Heart right ventricle (tissue), 16 donors: ENCODE results near the gene ATG7. TPM values are rescaled to one million over a fixed set of nuclear protein-coding genes. Genes with fewer than 3 reads are reported as not detected.

Experiments
- ATAC-seq, 8 donors: fragments of 200-7000 bp; cut with Tn5 transposase; one replicate each; pipeline ENCODE4 v1.9.1; 2020; ENCODE audit warnings: mild to moderate bottlenecking in 8 of 8, moderate library complexity in 8 of 8, moderate number of reproducible peaks in 1 of 8
- DNase-seq, 2 donors: peaks; one replicate each; pipeline ENCODE4 v3.0.0-alpha.2; 2020
- H3K27ac ChIP-seq, 10 donors: fragments of 200-600 bp; sonication (generic) in 2 of 10; one replicate each; pipeline versions ENCODE4 v1.5.0 to v1.8.0; 2020 to 2022; ENCODE audit warnings: mild to moderate bottlenecking in 3 of 10
- H3K27me3 ChIP-seq, 7 donors: fragments of 200-600 bp; one replicate each; pipeline ENCODE4 v1.8.0; 2021 to 2022; ENCODE audit warnings: mild to moderate bottlenecking in 2 of 7
- H3K36me3 ChIP-seq, 9 donors: fragments of 200-600 bp; sonication (generic) in 1 of 9; one replicate each; pipeline versions ENCODE4 v1.5.0 to v1.8.0; 2020 to 2022; ENCODE audit warnings: mild to moderate bottlenecking in 2 of 9
- H3K4me1 ChIP-seq, 9 donors: fragments of 200-600 bp; sonication (generic) in 1 of 9; one replicate each; pipeline versions ENCODE4 v1.5.0 to v1.8.0; 2020 to 2022; ENCODE audit warnings: mild to moderate bottlenecking in 4 of 9
- H3K4me3 ChIP-seq, 10 donors: fragments of 200-600 bp; sonication (generic) in 2 of 10; one replicate each; pipeline versions ENCODE4 v1.5.0 to v1.8.0; 2020 to 2022; ENCODE audit warnings: mild to moderate bottlenecking in 7 of 10, moderate library complexity in 2 of 10
- H3K9me3 ChIP-seq, 11 donors: fragments of 200-600 bp in 10 of 11; sonication (generic) in 2 of 11; one replicate each; pipeline versions ENCODE4 v1.5.0 to v1.8.0; 2013 to 2022; ENCODE audit warnings: mild to moderate bottlenecking in 2 of 11, control low read depth in 1 of 11, moderate library complexity in 1 of 11
- CTCF ChIP-seq, 9 donors: fragments of 200-600 bp; sonication (generic) in 2 of 9; IDR thresholded peaks; one replicate each; pipeline versions ENCODE4 v1.5.0 to v1.8.0; 2021 to 2022; ENCODE audit warnings: antibody characterized with exemption in 9 of 9, mild to moderate bottlenecking in 5 of 9, moderate library complexity in 1 of 9
- WGBS, 2 donors: extraction: QIAGEN DNeasy Blood & Tissue Kit; methylation state at CpG; one replicate each; pipeline ENCODE4 v1.1.7; 2013; ENCODE audit warnings: inconsistent platforms in 1 of 2; 5-methylcytosine and 5-hydroxymethylcytosine counted together
- intact Hi-C, 10 donors: fragments of 100-400 bp; cut with DNase I; formaldehyde crosslinking; loops; one replicate each; pipeline versions ENCODE4 v1.11.1 to v1.14.2; 2022
- polyA plus RNA-seq, 2 donors: library from polyadenylated mRNA; stranded (reverse); fragments of 200-250 nt; gene quantifications; one replicate each; pipeline ENCODE4 v1.2.3, GENCODE V29; 2013
- total RNA-seq, 10 donors: library from RNA; stranded (reverse); fragmentation: NEBNext Ultra II Directional in 3 of 10; extraction: Animal tissue kit (Norgen Biotek cat#: 25700) in 3 of 10; gene quantifications; one replicate each; pipeline versions ENCODE4 v1.2.1 to v1.2.4, GENCODE V29; 2021 to 2023
- donor health status: Arrhythmogenic right ventricular cardiomyopathy.
- donor health status: ischemic (EF 13 %, LVEDD 7.1; RV severe dilation, severe dysfunction).
- donor health status: healthy with polysubstance abuse.
- donor health status: DM: no; HTN: yes; CAD: no.
- donor health status: DM: no; HTN: no; CAD: no.
- donor health status: ischemic (EF 25% LVEDD 6.9; RV normal size, moderate dysfunction).
- donor health status: ischemic (EF 25% LVEDD 5.7; RV mildly dilated, moderate dysfunction).
- donor health status: healthy.
- donor health status: DM: yes; HTN: yes; CAD: no.
- donor health status: Ischemic cardiomyopathy.
- donor health status: ischemic (EF 35%, LVEDD 5.7; RV mildly dilated, moderate dysfunction).
- donor health status: nonischemic (EF 11% LVEDD 7.7; RV severe dilation, severe dysfunction).
- donor health status: DM: yes; HTN: yes; CAD: no.
- donor health status: PGD.
- donor health status: ischemic (EF 29% LVEDD 5.4; RV normal size, mild dysfunction).
- donor health status: nonischemic (EF 23%, LVEDD 6.1; RV moderate dilation, normal function).

The ATG7 gene
- total and polyA plus RNA-seq, 12 donors: 5.3 to 24.1 (median 16.8) TPM

GRCh38 chr3:11381563-11381962 lies 109.4 kb downstream of the ATG7 start:
- no peak for TF ChIP-seq CTCF (IDR thresholded peaks at IDR 0.05)
- Histone ChIP-seq H3K9me3 (no peaks in the 10 kb centered on the region), H3K4me3 (no peak overlapping the region), H3K27ac (no peak overlapping the region), H3K36me3 (peaks cover 0 to 45% (median 0%) of the 10 kb centered on the region in 9 donors), H3K27me3 (no peaks in the 10 kb centered on the region), H3K4me1 (peaks cover 0 to 31% (median 13%) of the 10 kb centered on the region in 9 donors)
- WGBS, 2 donors: 86 to 87% methylated on average over 4 of the region's 4 CpGs
- intact Hi-C loops: loop anchor here in 4 of 10 donors (2.0 to 10.0 kb wide), 4 partner anchors 173 to 423 kb away; no protein-coding TSS in a partner anchor
- ATAC-seq (no peak), DNase-seq (no peak)

GRCh38 chr3:11382146-11382745 lies 110.0 kb downstream of the ATG7 start:
- intact Hi-C loops: loop anchor here in 2 of 10 donors (5.0 to 10.0 kb wide), 2 partner anchors 173 to 420 kb away; no protein-coding TSS in a partner anchor
- no peak for TF ChIP-seq CTCF (IDR thresholded peaks at IDR 0.05)

GRCh38 chr3:11384074-11384473 lies 111.9 kb downstream of the ATG7 start:
- intact Hi-C loops: loop anchor here in 2 of 10 donors (5.0 to 10.0 kb wide), 2 partner anchors 171 to 418 kb away; no protein-coding TSS in a partner anchor
- WGBS, 2 donors: 97 to 98% methylated on average over 2 of the region's 2 CpGs
- Histone ChIP-seq H3K36me3 (peaks cover 0 to 58% (median 0%) of the 10 kb centered on the region in 9 donors), H3K4me3 (no peak overlapping the region), H3K27ac (no peak overlapping the region), H3K27me3 (no peaks in the 10 kb centered on the region), H3K9me3 (no peaks in the 10 kb centered on the region), H3K4me1 (peaks cover 0 to 35% (median 18%) of the 10 kb centered on the region in 9 donors)
- no peak for TF ChIP-seq CTCF (IDR thresholded peaks at IDR 0.05)
- DNase-seq (no peak), ATAC-seq (no peak)

More at GRCh38 chr3:11382146-11382745, 110.0 kb downstream of the ATG7 start:
- no peaks in the 10 kb centered on the region for H3K9me3 ChIP-seq
- H3K27ac ChIP-seq: no peak overlapping the region
- ATAC-seq (no peak), DNase-seq (no peak)
- H3K36me3 ChIP-seq: peaks cover 0 to 51% (median 0%) of the 10 kb centered on the region in 9 donors
- WGBS, 2 donors: 94 to 96% methylated on average over 8 of the region's 8 CpGs
- no peaks in the 10 kb centered on the region for H3K27me3 ChIP-seq
- H3K4me1 ChIP-seq: peaks cover 0 to 35% (median 18%) of the 10 kb centered on the region in 9 donors
- no peak overlapping the region for H3K4me3 ChIP-seq

GRCh38 chr3:11385326-11385725 lies 113.1 kb downstream of the ATG7 start:
- no peak for DNase-seq
- no peak for TF ChIP-seq CTCF (IDR thresholded peaks at IDR 0.05)
- no peak for ATAC-seq
- Histone ChIP-seq H3K4me1 (peaks cover 0 to 30% (median 22%) of the 10 kb centered on the region in 9 donors), H3K4me3 (no peak overlapping the region), H3K9me3 (no peaks in the 10 kb centered on the region), H3K27ac (peak overlapping the region in 1 of 10 donors; percentile 48), H3K27me3 (no peaks in the 10 kb centered on the region), H3K36me3 (peaks cover 0 to 52% (median 0%) of the 10 kb centered on the region in 9 donors)
- WGBS, 2 donors: 83 to 88% methylated on average over 1 of the region's 1 CpG
- intact Hi-C loops: loop anchor here in 1 of 10 donors (10.0 kb wide), 1 partner anchor 169 kb away; no protein-coding TSS in a partner anchor
